Panc1 (cell line): ENCODE data around the gene CELSR2. TPM values are rescaled to one million over a fixed set of nuclear protein-coding genes. Genes with fewer than 3 reads are reported as not detected.

ENCODE experiments used
- ATAC-seq: fragments of 200-7000 bp; cut with Tn5 transposase; 2 replicates; pipeline ENCODE4 v1.9.1; 2020; ENCODE audit warnings: mild to moderate bottlenecking, moderate library complexity
- BruUV-seq: library from RNA; stranded (reverse); fragments of 400-500 nt; replicated peaks from 2 replicates; lab custom pipeline; 2021; lab: Mats Ljungman, UMichigan
- CTCF ChIA-PET: fragments of 300-600 bp; sonication (Branson Sonifier 250); formaldehyde crosslinking; loops from one replicate; lab custom pipeline; 2022; ENCODE audit warnings: antibody characterized with exemption; lab: Charles Lee
- POLR2A ChIA-PET: fragments of 300-600 bp; sonication (Branson Sonifier 250); formaldehyde crosslinking; loops from one replicate; lab custom pipeline; 2022; ENCODE audit warnings: antibody characterized with exemption; lab: Charles Lee
- DNase-seq: peaks from one replicate; pipeline ENCODE4 v3.0.0-alpha.2; 2010; ENCODE audit warnings: low read depth, low spot score
- H3K27ac ChIP-seq: 2 replicates; pipeline ENCODE4 v1.5.1; 2011; ENCODE audit warnings: mild to moderate bottlenecking, low read length, inconsistent platforms
- H3K27me3 ChIP-seq: fragments of 200-500 bp; sonication (Bioruptor generic); 2 replicates; pipeline ENCODE4 v1.6.0; 2014; ENCODE audit warnings: low read length, inconsistent platforms; ENCODE audit not compliant: control insufficient read depth, insufficient read depth
- H3K36me3 ChIP-seq: fragments of 200-500 bp; sonication (Bioruptor generic); 2 replicates; pipeline ENCODE4 v1.5.1; 2014; ENCODE audit warnings: inconsistent platforms, mild to moderate bottlenecking, low read length, moderate library complexity; ENCODE audit not compliant: control insufficient read depth, insufficient read depth
- H3K4me1 ChIP-seq: 2 replicates; pipeline ENCODE4 v1.5.1; 2011; ENCODE audit warnings: inconsistent platforms, mild to moderate bottlenecking, low read length, moderate library complexity; ENCODE audit not compliant: control insufficient read depth, insufficient read depth
- H3K4me3 ChIP-seq, 2 experiments: 2 replicates each; pipeline ENCODE4 v1.5.1; 2011 to 2012; ENCODE audit warnings: low read depth in 2 of 2, low read length in 2 of 2, mild to moderate bottlenecking in 2 of 2, inconsistent platforms in 1 of 2, moderate library complexity in 1 of 2
- H3K9me3 ChIP-seq: fragments of 200-500 bp; sonication (Bioruptor generic); 2 replicates; pipeline ENCODE4 v1.5.1; 2014; ENCODE audit warnings: low read depth, mild to moderate bottlenecking, inconsistent platforms, low read length, moderate library complexity; ENCODE audit not compliant: control insufficient read depth, insufficient read depth
- CTCF ChIP-seq: fragments of 450-650 bp; IDR thresholded peaks from 2 replicates; pipeline ENCODE4 v1.5.1; 2017; ENCODE audit warnings: mild to moderate bottlenecking
- POLR2AphosphoS5 ChIP-seq: IDR thresholded peaks from 2 replicates; pipeline ENCODE4 v1.6.1; 2012; ENCODE audit warnings: mild to moderate bottlenecking, low read depth, low read length, moderate library complexity
- SIN3A ChIP-seq: IDR thresholded peaks from 2 replicates; pipeline ENCODE4 v1.6.1; 2012; ENCODE audit warnings: low read depth, mild to moderate bottlenecking, low read length, moderate library complexity, borderline replicate concordance; ENCODE audit not compliant: insufficient read depth
- TCF7L2 ChIP-seq: IDR thresholded peaks from 2 replicates; pipeline ENCODE4 v1.6.1; 2011; ENCODE audit warnings: mild to moderate bottlenecking, low read depth, low read length, inconsistent platforms
- in situ Hi-C: cut with HindIII; loops from 2 replicates; pipeline ENCODE4 v1.10.0; 2016; ENCODE audit warnings: low sequenced_read_pairs, low pct_unique_long_range_greater_than_20kb
- intact Hi-C: fragments of 100-400 bp; cut with micrococcal nuclease; formaldehyde crosslinking; loops from one replicate; pipeline ENCODE4 v1.10.0; 2022; ENCODE audit not compliant: unreplicated experiment
- total RNA-seq: library from RNA; stranded (reverse); gene quantifications from one replicate; pipeline ENCODE4 v1.2.1, GENCODE V29; 2021; ENCODE audit not compliant: unreplicated experiment
- TF ChIP-seq, protein P1 (sequence below), 2 experiments: IDR thresholded peaks; 2 replicates each; pipeline ENCODE4 v1.6.1; 2011 to 2012; ENCODE audit warnings: low read depth in 2 of 2, control low read depth in 1 of 2, low read length in 1 of 2, mild to moderate bottlenecking in 1 of 2, moderate library complexity in 1 of 2; ENCODE audit not compliant: insufficient read depth in 1 of 2

Gene CELSR2
- total RNA-seq, 1 experiment from 2014 or later, result 4.1 TPM

DNA sequence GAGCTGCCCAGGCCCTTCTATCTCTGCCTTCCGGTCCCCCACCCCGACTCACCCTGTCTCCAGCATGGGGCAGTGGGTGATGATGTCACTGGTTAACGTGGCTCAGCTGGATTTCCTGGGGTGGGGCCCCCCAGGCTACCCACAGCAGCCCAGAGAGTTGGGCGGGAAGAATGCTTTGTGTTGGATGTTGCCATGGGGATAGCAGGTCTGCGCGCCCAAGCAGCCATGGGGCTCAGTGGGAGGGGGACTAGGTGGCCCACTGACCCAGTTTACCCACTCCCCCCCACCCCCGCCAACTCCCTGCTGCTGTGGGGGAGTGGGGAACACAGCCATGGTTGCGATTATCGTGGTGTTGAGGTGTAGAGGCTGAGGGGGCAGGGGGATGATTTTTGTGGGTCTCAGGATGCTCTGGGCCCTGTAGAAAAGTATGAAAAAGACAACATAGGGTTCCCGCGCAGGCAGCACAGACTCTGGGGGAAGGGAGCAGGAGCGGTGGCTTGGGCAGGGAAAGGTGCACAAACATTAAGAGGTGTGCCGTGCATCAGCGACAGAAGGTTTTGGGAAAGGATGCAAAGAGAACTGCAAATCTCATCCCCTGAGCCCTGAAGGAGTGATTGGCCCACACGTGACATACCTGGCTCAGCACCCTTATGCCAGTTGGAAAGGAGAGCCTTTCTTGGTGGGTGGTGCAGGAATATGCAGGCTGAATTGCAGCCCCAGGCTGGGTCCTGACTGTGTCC is 8.5 kb downstream of the CELSR2 start:
- intact Hi-C loops, result no loop called here
- no peak for ATAC-seq
- no peak for DNase-seq
- no peak overlapping the region for H3K27ac ChIP-seq
- ChIA-PET POLR2A (no interaction called here), CTCF (no interaction called here)
- no peaks in the 10 kb centered on the region for H3K27me3 ChIP-seq
- no peaks in the 10 kb centered on the region for H3K36me3 ChIP-seq
- no peak overlapping the region for H3K4me3 ChIP-seq
- H3K9me3 ChIP-seq, result no peaks in the 10 kb centered on the region
- TF ChIP-seq, protein P1, sequence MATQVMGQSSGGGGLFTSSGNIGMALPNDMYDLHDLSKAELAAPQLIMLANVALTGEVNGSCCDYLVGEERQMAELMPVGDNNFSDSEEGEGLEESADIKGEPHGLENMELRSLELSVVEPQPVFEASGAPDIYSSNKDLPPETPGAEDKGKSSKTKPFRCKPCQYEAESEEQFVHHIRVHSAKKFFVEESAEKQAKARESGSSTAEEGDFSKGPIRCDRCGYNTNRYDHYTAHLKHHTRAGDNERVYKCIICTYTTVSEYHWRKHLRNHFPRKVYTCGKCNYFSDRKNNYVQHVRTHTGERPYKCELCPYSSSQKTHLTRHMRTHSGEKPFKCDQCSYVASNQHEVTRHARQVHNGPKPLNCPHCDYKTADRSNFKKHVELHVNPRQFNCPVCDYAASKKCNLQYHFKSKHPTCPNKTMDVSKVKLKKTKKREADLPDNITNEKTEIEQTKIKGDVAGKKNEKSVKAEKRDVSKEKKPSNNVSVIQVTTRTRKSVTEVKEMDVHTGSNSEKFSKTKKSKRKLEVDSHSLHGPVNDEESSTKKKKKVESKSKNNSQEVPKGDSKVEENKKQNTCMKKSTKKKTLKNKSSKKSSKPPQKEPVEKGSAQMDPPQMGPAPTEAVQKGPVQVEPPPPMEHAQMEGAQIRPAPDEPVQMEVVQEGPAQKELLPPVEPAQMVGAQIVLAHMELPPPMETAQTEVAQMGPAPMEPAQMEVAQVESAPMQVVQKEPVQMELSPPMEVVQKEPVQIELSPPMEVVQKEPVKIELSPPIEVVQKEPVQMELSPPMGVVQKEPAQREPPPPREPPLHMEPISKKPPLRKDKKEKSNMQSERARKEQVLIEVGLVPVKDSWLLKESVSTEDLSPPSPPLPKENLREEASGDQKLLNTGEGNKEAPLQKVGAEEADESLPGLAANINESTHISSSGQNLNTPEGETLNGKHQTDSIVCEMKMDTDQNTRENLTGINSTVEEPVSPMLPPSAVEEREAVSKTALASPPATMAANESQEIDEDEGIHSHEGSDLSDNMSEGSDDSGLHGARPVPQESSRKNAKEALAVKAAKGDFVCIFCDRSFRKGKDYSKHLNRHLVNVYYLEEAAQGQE (IDR thresholded peaks at IDR 0.05; ENCODE audit: insufficient read depth in 1 of 2, low read depth in 2 of 2, low read length in 1 of 2), result no peak
- TF ChIP-seq CTCF, result no peak
- TF ChIP-seq SIN3A, result no peak
- no peak for TF ChIP-seq TCF7L2
- no peak for TF ChIP-seq POLR2AphosphoS5
- BruUV-seq, result no TSS peak
- in situ Hi-C loops, result no loop called here
- peaks cover 8% of the 10 kb centered on the region for H3K4me1 ChIP-seq

DNA sequence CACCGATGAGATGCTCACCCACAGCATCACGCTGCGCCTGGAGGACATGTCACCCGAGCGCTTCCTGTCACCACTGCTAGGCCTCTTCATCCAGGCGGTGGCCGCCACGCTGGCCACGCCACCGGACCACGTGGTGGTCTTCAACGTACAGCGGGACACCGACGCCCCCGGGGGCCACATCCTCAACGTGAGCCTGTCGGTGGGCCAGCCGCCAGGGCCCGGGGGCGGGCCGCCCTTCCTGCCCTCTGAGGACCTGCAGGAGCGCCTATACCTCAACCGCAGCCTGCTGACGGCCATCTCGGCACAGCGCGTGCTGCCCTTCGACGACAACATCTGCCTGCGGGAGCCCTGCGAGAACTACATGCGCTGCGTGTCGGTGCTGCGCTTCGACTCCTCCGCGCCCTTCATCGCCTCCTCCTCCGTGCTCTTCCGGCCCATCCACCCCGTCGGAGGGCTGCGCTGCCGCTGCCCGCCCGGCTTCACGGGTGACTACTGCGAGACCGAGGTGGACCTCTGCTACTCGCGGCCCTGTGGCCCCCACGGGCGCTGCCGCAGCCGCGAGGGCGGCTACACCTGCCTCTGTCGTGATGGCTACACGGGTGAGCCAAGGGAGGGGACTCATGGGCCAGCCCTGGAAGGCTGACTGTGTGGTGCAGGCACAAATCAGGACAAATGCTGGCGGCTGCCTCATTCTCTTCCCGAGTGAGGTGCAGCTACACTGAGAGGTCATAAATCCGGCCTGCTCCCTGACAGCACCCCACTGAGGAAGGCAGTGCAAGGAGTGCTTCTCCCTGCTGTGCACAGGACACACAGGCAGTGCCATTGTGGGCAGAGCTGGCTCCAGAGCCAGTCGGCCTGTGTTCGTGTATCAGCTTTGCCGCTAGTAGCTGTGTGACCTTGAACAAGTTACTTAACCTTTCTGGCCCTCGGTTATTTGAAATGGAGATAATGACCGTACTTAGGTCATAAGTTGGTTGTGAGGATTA is 9.4 kb downstream of the CELSR2 start:
- H3K27me3 ChIP-seq, result no peaks in the 10 kb centered on the region
- H3K4me1 ChIP-seq, result peaks cover 7% of the 10 kb centered on the region
- no peak overlapping the region for H3K4me3 ChIP-seq
- intact Hi-C loops (no loop called here), in situ Hi-C loops (no loop called here)
- no peaks in the 10 kb centered on the region for H3K36me3 ChIP-seq
- DNase-seq (no peak), ATAC-seq (no peak)
- TF ChIP-seq CTCF (no peak), POLR2AphosphoS5 (no peak), SIN3A (no peak), TCF7L2 (no peak)
- TF ChIP-seq, protein P1 (IDR thresholded peaks at IDR 0.05; ENCODE audit: insufficient read depth in 1 of 2, low read depth in 2 of 2, low read length in 1 of 2), result no peak
- H3K9me3 ChIP-seq, result no peaks in the 10 kb centered on the region
- H3K27ac ChIP-seq, result no peak overlapping the region
- no TSS peak for BruUV-seq
- ChIA-PET POLR2A (no interaction called here), CTCF (no interaction called here)
